DND-41 (cell line): ENCODE data around the gene VSIG8.

Experiments used
- ATAC-seq: fragments of 200-7000 bp; cut with Tn5 transposase; 3 replicates; pipeline ENCODE4 v1.9.1; 2021; ENCODE audit warnings: low read depth; ENCODE audit not compliant: insufficient read depth
- DNase-seq: peaks from one replicate; pipeline ENCODE4 v3.0.0-alpha.2; 2020
- H2AFZ ChIP-seq: 2 replicates; pipeline ENCODE4 v1.6.0; 2012; ENCODE audit warnings: low read depth, low read length
- H3K27ac ChIP-seq: 2 replicates; pipeline ENCODE4 v1.5.1; 2012; ENCODE audit warnings: low read length, inconsistent platforms
- H3K27me3 ChIP-seq: fragments of 200-600 bp; sonication (generic); 2 replicates; pipeline ENCODE4 v1.6.0; 2012; ENCODE audit warnings: low read length, mild to moderate bottlenecking, inconsistent platforms; ENCODE audit not compliant: insufficient read depth, poor library complexity
- H3K36me3 ChIP-seq: 2 replicates; pipeline ENCODE4 v1.5.1; 2012; ENCODE audit warnings: low read length, inconsistent platforms; ENCODE audit not compliant: insufficient read depth
- H3K4me1 ChIP-seq: 2 replicates; pipeline ENCODE4 v1.5.1; 2012; ENCODE audit warnings: mild to moderate bottlenecking, low read length; ENCODE audit not compliant: insufficient read depth
- H3K4me2 ChIP-seq: 2 replicates; pipeline ENCODE4 v1.6.0; 2012; ENCODE audit warnings: mild to moderate bottlenecking, moderate library complexity, low read length, inconsistent platforms; ENCODE audit not compliant: insufficient read depth
- H3K4me3 ChIP-seq, 2 experiments: fragments of 200-600 bp in 1 of 2; shearing (Covaris generic) in 1 of 2; 2 replicates each; pipeline ENCODE4 v1.5.1; 2012 to 2016; ENCODE audit warnings: inconsistent platforms in 2 of 2, low read length in 2 of 2, mild to moderate bottlenecking in 2 of 2, low read depth in 1 of 2, moderate library complexity in 1 of 2
- H3K79me2 ChIP-seq: 2 replicates; pipeline ENCODE4 v1.6.0; 2012; ENCODE audit warnings: low read length, inconsistent platforms; ENCODE audit not compliant: insufficient read depth
- H3K9ac ChIP-seq: 2 replicates; pipeline ENCODE4 v1.6.0; 2012; ENCODE audit warnings: low read depth, mild to moderate bottlenecking, inconsistent platforms, low read length, moderate library complexity
- H3K9me3 ChIP-seq: 2 replicates; pipeline ENCODE4 v1.5.1; 2012; ENCODE audit warnings: low read length, moderate library complexity, mild to moderate bottlenecking, inconsistent platforms; ENCODE audit not compliant: insufficient read depth, severe bottlenecking
- H4K20me1 ChIP-seq: 2 replicates; pipeline ENCODE4 v1.6.0; 2012; ENCODE audit warnings: low read length; ENCODE audit not compliant: insufficient read depth
- CTCF ChIP-seq: IDR thresholded peaks from 2 replicates; pipeline ENCODE4 v1.5.1; 2012; ENCODE audit warnings: borderline replicate concordance, low read length, moderate library complexity, mild to moderate bottlenecking; ENCODE audit not compliant: poor library complexity, severe bottlenecking; ENCODE audit errors: extremely low read depth
- EZH2 ChIP-seq: IDR thresholded peaks from 3 replicates; pipeline ENCODE4 v1.6.1; 2012; ENCODE audit warnings: borderline replicate concordance, low read depth, mild to moderate bottlenecking, moderate library complexity, low read length, inconsistent platforms; ENCODE audit not compliant: severe bottlenecking

The VSIG8 gene

DNA sequence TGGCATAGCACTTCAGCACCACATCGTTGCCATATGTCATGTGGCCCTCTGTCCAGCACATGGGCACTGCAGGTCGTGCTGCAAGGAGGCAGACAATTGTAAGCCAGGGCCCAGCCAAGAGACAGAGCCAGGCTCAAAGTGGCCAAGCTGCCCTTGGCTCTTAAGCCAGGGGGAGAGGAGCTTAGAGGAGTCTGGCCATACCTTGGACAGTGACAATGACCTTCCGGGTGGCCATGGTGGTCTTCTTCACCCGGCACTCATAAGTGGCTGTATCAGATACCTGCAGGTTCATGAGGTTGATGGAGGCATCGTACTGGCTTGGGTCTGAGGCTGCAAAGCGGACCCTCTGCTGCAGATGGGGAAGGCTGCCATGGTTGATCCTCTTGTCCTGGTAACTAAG, 4.6 kb downstream of the VSIG8 start:
- no peak for ATAC-seq
- H3K4me3 ChIP-seq = no peak overlapping the region

GRCh38 chr1:159856576-159856975, 5.9 kb downstream of the VSIG8 start:
- Histone ChIP-seq H3K36me3 (no peaks in the 10 kb centered on the region), H3K9me3 (no peaks in the 10 kb centered on the region), H4K20me1 (no peaks in the 10 kb centered on the region; the same call in 1 of the 2 replicates), H3K4me1 (no peaks in the 10 kb centered on the region), H3K27me3 (peaks cover 13% of the 10 kb centered on the region), H3K27ac (no peak overlapping the region), H2AFZ (no peak overlapping the region), H3K9ac (no peak overlapping the region), H3K4me2 (no peak overlapping the region), H3K4me3 (no peak overlapping the region), H3K79me2 (no peaks in the 10 kb centered on the region)
- TF ChIP-seq CTCF (no peak), EZH2 (no peak)
- DNase-seq (no peak), ATAC-seq (no peak)

More for the DNA sequence above, 4.6 kb downstream of the VSIG8 start:
- TF ChIP-seq EZH2 (no peak), CTCF (no peak)
- Histone ChIP-seq H3K36me3 (no peaks in the 10 kb centered on the region), H3K9ac (no peak overlapping the region), H3K9me3 (no peaks in the 10 kb centered on the region), H4K20me1 (no peaks in the 10 kb centered on the region; the same call in 1 of the 2 replicates), H3K4me2 (no peak overlapping the region), H3K4me1 (no peaks in the 10 kb centered on the region), H2AFZ (no peak overlapping the region), H3K27ac (no peak overlapping the region), H3K79me2 (no peaks in the 10 kb centered on the region), H3K27me3 (peaks cover 11% of the 10 kb centered on the region)
- no peak for DNase-seq

GRCh38 chr1:159855709-159856108, 6.7 kb downstream of the VSIG8 start:
- TF ChIP-seq CTCF (no peak), EZH2 (no peak)
- Histone ChIP-seq H3K9me3 (no peaks in the 10 kb centered on the region), H3K27ac (no peak overlapping the region), H3K9ac (no peak overlapping the region), H3K36me3 (no peaks in the 10 kb centered on the region), H2AFZ (no peak overlapping the region), H3K27me3 (peaks cover 13% of the 10 kb centered on the region), H3K4me1 (no peaks in the 10 kb centered on the region), H3K4me3 (no peak overlapping the region), H3K4me2 (no peak overlapping the region), H3K79me2 (no peaks in the 10 kb centered on the region), H4K20me1 (no peaks in the 10 kb centered on the region; the same call in 1 of the 2 replicates)
- DNase-seq (no peak), ATAC-seq (no peak)
